Neural progenitor cell (in vitro differentiated cells): ENCODE data around the gene PFN2. TPM values are rescaled to one million over a fixed set of nuclear protein-coding genes. Genes with fewer than 3 reads are reported as not detected.

Source experiments
- DNase-seq: peaks from one replicate; pipeline ENCODE4 v3.0.0-alpha.2; 2016; ENCODE audit warnings: low spot score
- H2AFZ ChIP-seq: fragments of 200-600 bp; sonication (generic); replicated peaks from 2 replicates; pipeline ENCODE4 v1.6.1; 2016; ENCODE audit warnings: antibody characterized with exemption
- H3F3A ChIP-seq: fragments of 200-600 bp; sonication (generic); 2 replicates; pipeline ENCODE4 v1.6.1; 2016; ENCODE audit warnings: antibody characterized with exemption, low read depth
- H3K27ac ChIP-seq: fragments of 200-600 bp; sonication (generic); 2 replicates; pipeline ENCODE4 v1.5.1; 2016; ENCODE audit warnings: mild to moderate bottlenecking
- H3K27me3 ChIP-seq: fragments of 200-600 bp; sonication (generic); 2 replicates; pipeline ENCODE4 v1.6.1; 2016; ENCODE audit warnings: mild to moderate bottlenecking, moderate library complexity
- H3K36me3 ChIP-seq: fragments of 200-600 bp; sonication (generic); 2 replicates; pipeline ENCODE4 v1.5.1; 2016
- H3K4me1 ChIP-seq: fragments of 200-600 bp; sonication (generic); 2 replicates; pipeline ENCODE4 v1.6.1; 2016; ENCODE audit warnings: mixed run types
- H3K4me2 ChIP-seq: fragments of 200-600 bp; sonication (generic); 2 replicates; pipeline ENCODE4 v1.6.1; 2016
- H3K4me3 ChIP-seq: fragments of 200-600 bp; sonication (generic); 2 replicates; pipeline ENCODE4 v1.5.1; 2016
- H3K79me2 ChIP-seq: fragments of 200-600 bp; sonication (generic); 2 replicates; pipeline ENCODE4 v1.6.1; 2016; ENCODE audit warnings: low read depth
- H3K9ac ChIP-seq: fragments of 200-600 bp; sonication (generic); 2 replicates; pipeline ENCODE4 v1.6.1; 2016
- H3K9me3 ChIP-seq: fragments of 200-600 bp; sonication (generic); 2 replicates; pipeline ENCODE4 v1.5.1; 2016; ENCODE audit warnings: low read depth
- H4K20me1 ChIP-seq: fragments of 200-600 bp; sonication (generic); 2 replicates; pipeline ENCODE4 v1.6.1; 2016; ENCODE audit warnings: low read depth
- H3K27ac Mint-ChIP-seq: 3 replicates; pipeline ENCODE4 v1.8.0; 2021; ENCODE audit warnings: mixed read lengths
- H3K27me3 Mint-ChIP-seq: 2 replicates; pipeline ENCODE4 v1.8.0; 2022; ENCODE audit warnings: low read depth, mild to moderate bottlenecking, inconsistent platforms, moderate library complexity, mixed read lengths; ENCODE audit not compliant: insufficient read depth
- H3K36me3 Mint-ChIP-seq: 3 replicates; pipeline ENCODE4 v1.8.0; 2021; ENCODE audit warnings: mixed read lengths
- H3K4me1 Mint-ChIP-seq: 3 replicates; pipeline ENCODE4 v1.8.0; 2021; ENCODE audit warnings: mixed read lengths
- H3K4me3 Mint-ChIP-seq: 3 replicates; pipeline ENCODE4 v1.8.0; 2021; ENCODE audit warnings: mild to moderate bottlenecking, moderate library complexity, mixed read lengths
- H3K9me3 Mint-ChIP-seq: 3 replicates; pipeline ENCODE4 v1.8.0; 2020; ENCODE audit warnings: mixed read lengths
- CTCF ChIP-seq: fragments of 200-600 bp; sonication (generic); IDR thresholded peaks from 2 replicates; pipeline ENCODE4 v1.5.1; 2017; ENCODE audit warnings: antibody characterized with exemption, mild to moderate bottlenecking
- EZH2 ChIP-seq: fragments of 200-600 bp; sonication (generic); IDR thresholded peaks from 2 replicates; pipeline ENCODE4 v1.6.1; 2017; ENCODE audit warnings: antibody characterized with exemption, mild to moderate bottlenecking, moderate library complexity
- EZH2phosphoT487 ChIP-seq: fragments of 200-600 bp; sonication (generic); IDR thresholded peaks from 2 replicates; pipeline ENCODE4 v1.6.1; 2017; ENCODE audit warnings: antibody characterized with exemption
- total RNA-seq: library from RNA; depleted of rRNA; stranded (reverse); fragments of >200 nt; gene quantifications from 2 replicates; pipeline ENCODE4 v1.2.3, GENCODE V29; 2015; ENCODE audit warnings: low replicate concordance

Gene PFN2
- total RNA-seq, 1 donor from 2014 or later: 481 TPM

GRCh38 chr3:150013801-150014200 is 43.1 kb upstream of the PFN2 start:
- H3K36me3 Mint-ChIP-seq: no peaks in the 10 kb centered on the region
- peaks cover 4% of the 10 kb centered on the region for H3K27me3 Mint-ChIP-seq
- no peaks in the 10 kb centered on the region for H3K27me3 ChIP-seq
- no peaks in the 10 kb centered on the region for H3F3A ChIP-seq
- H3K27ac ChIP-seq: no peak overlapping the region
- peaks cover 22% of the 10 kb centered on the region for H3K9me3 Mint-ChIP-seq
- no peak overlapping the region for H3K27ac Mint-ChIP-seq
- DNase-seq: no peak
- peaks cover 17% of the 10 kb centered on the region for H3K4me1 Mint-ChIP-seq
- no peaks in the 10 kb centered on the region for H3K79me2 ChIP-seq
- no peak overlapping the region for H3K9ac ChIP-seq
- H3K9me3 ChIP-seq: no peaks in the 10 kb centered on the region
- no peaks in the 10 kb centered on the region for H4K20me1 ChIP-seq
- H3K4me1 ChIP-seq: no peaks in the 10 kb centered on the region
- no peak overlapping the region for H2AFZ ChIP-seq
- no peaks in the 10 kb centered on the region for H3K36me3 ChIP-seq
- H3K4me3 ChIP-seq: no peak overlapping the region
- no peak for TF ChIP-seq CTCF
- TF ChIP-seq EZH2phosphoT487: no peak
- no peak for TF ChIP-seq EZH2
- H3K4me2 ChIP-seq: no peak overlapping the region
- H3K4me3 Mint-ChIP-seq: no peak overlapping the region

- H3K4me3 ChIP-seq: no peak overlapping the region
- H3K9me3 ChIP-seq: no peaks in the 10 kb centered on the region
- H3K9ac ChIP-seq: no peak overlapping the region
- Mint-ChIP-seq H3K27ac (no peak overlapping the region), H3K4me1 (no peaks in the 10 kb centered on the region), H3K4me3 (no peak overlapping the region), H3K27me3 (no peaks in the 10 kb centered on the region), H3K9me3 (peaks cover 13% of the 10 kb centered on the region), H3K36me3 (no peaks in the 10 kb centered on the region)
- no peaks in the 10 kb centered on the region for H4K20me1 ChIP-seq
- no peak overlapping the region for H3K4me2 ChIP-seq
- no peaks in the 10 kb centered on the region for H3K79me2 ChIP-seq
- H3K36me3 ChIP-seq: no peaks in the 10 kb centered on the region
- no peak overlapping the region for H3K27ac ChIP-seq
- H2AFZ ChIP-seq: no peak overlapping the region
- no peak for DNase-seq
- no peaks in the 10 kb centered on the region for H3F3A ChIP-seq
- H3K27me3 ChIP-seq: no peaks in the 10 kb centered on the region
- no peaks in the 10 kb centered on the region for H3K4me1 ChIP-seq
- no peak for TF ChIP-seq CTCF
- no peak for TF ChIP-seq EZH2phosphoT487
- TF ChIP-seq EZH2: no peak
Measured at GRCh38 chr3:150006794-150007193, 36.1 kb upstream of the PFN2 start.

- TF ChIP-seq EZH2phosphoT487: no peak
- no peak for TF ChIP-seq CTCF
- TF ChIP-seq EZH2: no peak
- no peak for DNase-seq
Measured at GRCh38 chr3:150005243-150006112, 34.8 kb upstream of the PFN2 start.

More at GRCh38 chr3:150005243-150006112, 34.8 kb upstream of the PFN2 start:
- H3K36me3 Mint-ChIP-seq: no peaks in the 10 kb centered on the region
- Histone ChIP-seq H3K36me3 (no peaks in the 10 kb centered on the region), H3K79me2 (no peaks in the 10 kb centered on the region), H3K4me2 (no peak overlapping the region), H4K20me1 (no peaks in the 10 kb centered on the region), H3K27ac (no peak overlapping the region), H3K9me3 (no peaks in the 10 kb centered on the region), H3K9ac (no peak overlapping the region), H3F3A (no peaks in the 10 kb centered on the region), H3K4me3 (no peak overlapping the region), H3K27me3 (no peaks in the 10 kb centered on the region), H3K4me1 (no peaks in the 10 kb centered on the region), H2AFZ (no peak overlapping the region)
- H3K27ac Mint-ChIP-seq: no peak overlapping the region
- peaks cover 3% of the 10 kb centered on the region for H3K9me3 Mint-ChIP-seq
- no peak overlapping the region for H3K4me3 Mint-ChIP-seq
- no peaks in the 10 kb centered on the region for H3K27me3 Mint-ChIP-seq
- no peaks in the 10 kb centered on the region for H3K4me1 Mint-ChIP-seq
